Calu3 (cell line): ENCODE measurements around the gene LRMDA. TPM values are rescaled to one million over a fixed set of nuclear protein-coding genes. Genes with fewer than 3 reads are reported as not detected.

Experiments
- BruUV-seq: library from RNA; stranded (reverse); fragments of 400-500 nt; replicated peaks from 2 replicates; lab custom pipeline; 2021; lab: Mats Ljungman, UMichigan
- CTCF ChIA-PET: fragments of 300-600 bp; sonication (Branson Sonifier 250); formaldehyde crosslinking; loops from one replicate; lab custom pipeline; 2022; ENCODE audit warnings: antibody characterized with exemption; lab: Charles Lee
- DNase-seq: peaks from one replicate; pipeline ENCODE4 v3.0.0; 2022
- H3K27ac Mint-ChIP-seq: one replicate; pipeline ENCODE4 v1.8.0; 2022; ENCODE audit warnings: mixed read lengths; ENCODE audit not compliant: unreplicated experiment
- H3K27me3 Mint-ChIP-seq: one replicate; pipeline ENCODE4 v1.8.0; 2022; ENCODE audit warnings: mixed read lengths; ENCODE audit not compliant: unreplicated experiment
- H3K36me3 Mint-ChIP-seq: one replicate; pipeline ENCODE4 v1.8.0; 2022; ENCODE audit warnings: mild to moderate bottlenecking, moderate library complexity, mixed read lengths; ENCODE audit not compliant: insufficient read depth, unreplicated experiment
- H3K4me1 Mint-ChIP-seq: one replicate; pipeline ENCODE4 v1.8.0; 2022; ENCODE audit warnings: mild to moderate bottlenecking, low read depth, mixed read lengths; ENCODE audit not compliant: unreplicated experiment
- H3K4me3 Mint-ChIP-seq: one replicate; pipeline ENCODE4 v1.8.0; 2022; ENCODE audit warnings: mild to moderate bottlenecking, low read depth, moderate library complexity, mixed read lengths; ENCODE audit not compliant: unreplicated experiment
- H3K9me3 Mint-ChIP-seq: one replicate; pipeline ENCODE4 v1.8.0; 2022; ENCODE audit warnings: low read depth, mixed read lengths; ENCODE audit not compliant: unreplicated experiment
- CTCF ChIP-seq: fragments of 200-600 bp; IDR thresholded peaks from one replicate; pipeline ENCODE4 v1.8.0; 2022; ENCODE audit warnings: antibody characterized with exemption; ENCODE audit not compliant: unreplicated experiment
- intact Hi-C: fragments of 100-400 bp; cut with micrococcal nuclease; formaldehyde crosslinking; loops from one replicate; pipeline ENCODE4 v1.10.0; 2022; ENCODE audit not compliant: unreplicated experiment
- total RNA-seq: library from RNA; stranded (reverse); gene quantifications from 2 replicates; pipeline ENCODE4 v1.2.3, GENCODE V29; 2022

LRMDA gene
- total RNA-seq, 1 experiment from 2014 or later, result 7.6 TPM

- H3K27ac Mint-ChIP-seq, result no peak overlapping the region
These were observed 1127.8 kb downstream of the LRMDA start for GRCh38 chr10:76558996-76559891.

DNA sequence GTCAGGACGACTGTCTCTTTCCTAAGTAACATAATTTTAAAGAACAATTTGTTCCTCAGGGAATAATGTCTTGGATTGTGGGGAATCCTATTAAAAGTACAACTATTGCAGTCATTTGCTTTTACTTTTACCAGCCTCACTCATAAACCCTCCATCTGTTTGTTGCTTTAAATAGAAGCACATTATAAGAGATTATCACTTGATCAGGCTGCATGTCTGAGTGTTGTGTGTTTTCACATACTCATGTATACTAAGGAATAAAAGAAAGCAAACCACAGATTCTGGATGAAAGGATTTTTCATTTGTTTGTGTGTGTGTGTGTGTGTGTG lies 1128.4 kb downstream of the LRMDA start:
- no peak for TF ChIP-seq CTCF
- Mint-ChIP-seq H3K4me3 (no peak overlapping the region), H3K36me3 (no peaks in the 10 kb centered on the region), H3K9me3 (peaks cover 9% of the 10 kb centered on the region), H3K27ac (no peak overlapping the region), H3K4me1 (no peaks in the 10 kb centered on the region), H3K27me3 (no peaks in the 10 kb centered on the region)
- BruUV-seq, result no TSS peak
- CTCF ChIA-PET, result no interaction called here
- intact Hi-C loops, result no loop called here
- no peak for DNase-seq

More at GRCh38 chr10:76558996-76559891, 1127.8 kb downstream of the LRMDA start:
- no peak for DNase-seq
- Mint-ChIP-seq H3K36me3 (no peaks in the 10 kb centered on the region), H3K4me3 (no peak overlapping the region), H3K27me3 (no peaks in the 10 kb centered on the region), H3K9me3 (peaks cover 9% of the 10 kb centered on the region), H3K4me1 (no peaks in the 10 kb centered on the region)
- no peak for TF ChIP-seq CTCF
- BruUV-seq, result no TSS peak
- intact Hi-C loops, result no loop called here
- CTCF ChIA-PET, result interaction anchor here (0.5 kb wide), 1 partner anchor 1300 kb away, joined by 3 read pairs; no protein-coding TSS in a partner anchor

GRCh38 chr10:76560338-76560737 lies 1128.9 kb downstream of the LRMDA start:
- H3K27me3 Mint-ChIP-seq, result no peaks in the 10 kb centered on the region
- H3K36me3 Mint-ChIP-seq, result no peaks in the 10 kb centered on the region
- BruUV-seq, result no TSS peak

GRCh38 chr10:76563286-76563685 lies 1131.9 kb downstream of the LRMDA start:
- no peak for TF ChIP-seq CTCF
- Mint-ChIP-seq H3K27me3 (no peaks in the 10 kb centered on the region), H3K4me1 (no peaks in the 10 kb centered on the region), H3K9me3 (peaks cover 6% of the 10 kb centered on the region), H3K27ac (no peak overlapping the region), H3K36me3 (no peaks in the 10 kb centered on the region), H3K4me3 (no peak overlapping the region)
- no TSS peak for BruUV-seq
- DNase-seq, result no peak
- intact Hi-C loops, result no loop called here
- CTCF ChIA-PET, result no interaction called here

More at GRCh38 chr10:76560338-76560737, 1128.9 kb downstream of the LRMDA start:
- no peak for DNase-seq
- CTCF ChIA-PET, result no interaction called here
- Mint-ChIP-seq H3K4me1 (no peaks in the 10 kb centered on the region), H3K9me3 (peaks cover 9% of the 10 kb centered on the region), H3K4me3 (no peak overlapping the region), H3K27ac (no peak overlapping the region)
- no peak for TF ChIP-seq CTCF
- intact Hi-C loops, result no loop called here
